SK-N-SH (cell line): ENCODE measurements around the gene IGSF23. TPM values are rescaled to one million over a fixed set of nuclear protein-coding genes. Genes with fewer than 3 reads are reported as not detected.
A peak's percentile ranks its signal among the peaks of the same experiment; 100 is the strongest.

Experiments used
- CTCF ChIA-PET: fragments of 300-600, 350-600 bp; formaldehyde crosslinking; extraction: SDS; loops from one replicate; lab custom pipeline; 2021; lab: Yijun Ruan, JAX
- POLR2A ChIA-PET: fragments of 350-600 bp; sonication (Branson Sonifier 250); formaldehyde crosslinking; extraction: SDS; loops from one replicate; lab custom pipeline; 2020; ENCODE audit warnings: antibody characterized with exemption, inconsistent platforms; lab: Yijun Ruan, JAX
- DNase-seq: peaks from one replicate; pipeline ENCODE4 v3.0.0; 2012
- H2AFZ ChIP-seq: fragments of 200-600 bp; sonication (generic); 2 replicates; pipeline ENCODE4 v1.8.1; 2016; ENCODE audit warnings: antibody characterized with exemption, mild to moderate bottlenecking, low read depth
- H3F3A ChIP-seq: fragments of 200-600 bp; sonication (generic); replicated peaks from 2 replicates; pipeline ENCODE3; 2016; ENCODE audit warnings: antibody characterized with exemption, mild to moderate bottlenecking; ENCODE audit not compliant: insufficient read depth
- H3K27ac ChIP-seq, 2 experiments: fragments of 200-500 bp in 1 of 2; fragments of 200-600 bp in 1 of 2; sonication (Bioruptor generic) in 1 of 2; sonication (generic), shearing (Covaris generic) in 1 of 2; 2 replicates each; pipeline versions ENCODE4 v1.5.1 to v1.6.1; 2014 to 2016; ENCODE audit warnings: low read depth in 2 of 2, inconsistent platforms in 1 of 2, low read length in 1 of 2, mild to moderate bottlenecking in 1 of 2, mixed read lengths in 1 of 2
- H3K27me3 ChIP-seq: fragments of 200-600 bp; sonication (generic), shearing (Covaris generic); 2 replicates; pipeline ENCODE4 v1.6.1; 2016; ENCODE audit warnings: mixed run types; ENCODE audit not compliant: insufficient read depth
- H3K36me3 ChIP-seq, 2 experiments: fragments of 200-500 bp in 1 of 2; fragments of 200-600 bp in 1 of 2; sonication (Bioruptor generic) in 1 of 2; sonication (generic) in 1 of 2; replicated peaks in 1 of 2; 2 replicates each; pipeline versions ENCODE3 to v1.5.1; 2014 to 2016; ENCODE audit warnings: low read length in 1 of 2, mild to moderate bottlenecking in 1 of 2; ENCODE audit not compliant: insufficient read depth in 2 of 2, control insufficient read depth in 1 of 2
- H3K4me1 ChIP-seq, 2 experiments: fragments of 200-500 bp in 1 of 2; fragments of 200-600 bp in 1 of 2; sonication (Bioruptor generic) in 1 of 2; sonication (generic), shearing (Covaris generic) in 1 of 2; 2 replicates each; pipeline versions ENCODE4 v1.5.1 to v1.6.1; 2014 to 2016; ENCODE audit warnings: low read depth in 1 of 2, low read length in 1 of 2, mixed run types in 1 of 2; ENCODE audit not compliant: insufficient read depth in 2 of 2, control insufficient read depth in 1 of 2
- H3K4me2 ChIP-seq: fragments of 200-600 bp; sonication (generic), shearing (Covaris generic); 2 replicates; pipeline ENCODE4 v1.6.1; 2017; ENCODE audit warnings: mixed run types
- H3K4me3 ChIP-seq, 2 experiments: fragments of 200-500 bp in 1 of 2; fragments of 200-600 bp in 1 of 2; sonication (Bioruptor generic) in 1 of 2; sonication (generic), shearing (Covaris generic) in 1 of 2; 2 replicates each; pipeline versions ENCODE4 v1.5.1 to v1.8.1; 2014 to 2016; ENCODE audit warnings: low read depth in 2 of 2, inconsistent platforms in 1 of 2, low read length in 1 of 2, mild to moderate bottlenecking in 1 of 2, mixed read lengths in 1 of 2, moderate library complexity in 1 of 2
- H3K79me2 ChIP-seq: fragments of 200-600 bp; sonication (generic); 2 replicates; pipeline ENCODE4 v1.8.1; 2017; ENCODE audit warnings: mild to moderate bottlenecking; ENCODE audit not compliant: insufficient read depth
- H3K9ac ChIP-seq: fragments of 200-600 bp; sonication (generic); 2 replicates; pipeline ENCODE4 v1.6.1; 2017; ENCODE audit warnings: mixed run types
- H3K9me2 ChIP-seq: fragments of 200-600 bp; sonication (generic); 2 replicates; pipeline ENCODE4 v1.6.1; 2017; ENCODE audit warnings: mixed run types
- H3K9me3 ChIP-seq: fragments of 200-600 bp; sonication (generic); 2 replicates; pipeline ENCODE4 v1.6.1; 2017; ENCODE audit warnings: mixed run types, mild to moderate bottlenecking, moderate library complexity
- H4K20me1 ChIP-seq: fragments of 200-600 bp; sonication (generic); 2 replicates; pipeline ENCODE4 v1.6.1; 2017; ENCODE audit warnings: mild to moderate bottlenecking, mixed run types; ENCODE audit not compliant: insufficient read depth
- EP300 ChIP-seq, 2 experiments: IDR thresholded peaks; 2 replicates each; pipeline versions ENCODE4 v1.4.0 to v1.6.1; 2012; ENCODE audit warnings: borderline replicate concordance in 1 of 2, low read depth in 1 of 2, low read length in 1 of 2
- FOSL2 ChIP-seq: IDR thresholded peaks from 2 replicates; pipeline ENCODE4 v1.4.0; 2012; ENCODE audit warnings: low read depth, mild to moderate bottlenecking, moderate library complexity, borderline replicate concordance
- GABPA ChIP-seq: IDR thresholded peaks from 2 replicates; pipeline ENCODE4 v1.4.0; 2012; ENCODE audit warnings: low read depth, mild to moderate bottlenecking
- GATA2 ChIP-seq: sonication (generic); formaldehyde crosslinking; IDR thresholded peaks from 2 replicates; pipeline ENCODE4 v1.5.0; 2020; ENCODE audit warnings: mild to moderate bottlenecking, missing genetic modification reagents
- MEF2A ChIP-seq: IDR thresholded peaks from 2 replicates; pipeline ENCODE4 v1.4.0; 2012; ENCODE audit warnings: low read depth, borderline replicate concordance
- NFIC ChIP-seq: IDR thresholded peaks from 2 replicates; pipeline ENCODE4 v1.4.0; 2012; ENCODE audit warnings: borderline replicate concordance
- NRF1 ChIP-seq: IDR thresholded peaks from 2 replicates; pipeline ENCODE4 v1.6.1; 2012; ENCODE audit warnings: low read depth, mild to moderate bottlenecking, low read length
- POLR2AphosphoS5 ChIP-seq: IDR thresholded peaks from 2 replicates; pipeline ENCODE4 v1.6.1; 2012; ENCODE audit warnings: low read depth, low read length
- RAD21 ChIP-seq: IDR thresholded peaks from 2 replicates; pipeline ENCODE4 v1.6.1; 2012; ENCODE audit warnings: mild to moderate bottlenecking, low read length
- SIN3A ChIP-seq: IDR thresholded peaks from 2 replicates; pipeline ENCODE4 v1.6.1; 2012; ENCODE audit warnings: low read depth, mild to moderate bottlenecking, low read length, moderate library complexity, borderline replicate concordance
- TAF1 ChIP-seq: IDR thresholded peaks from 2 replicates; pipeline ENCODE4 v1.6.1; 2012; ENCODE audit warnings: low read depth, mild to moderate bottlenecking, low read length, moderate library complexity, borderline replicate concordance
- USF1 ChIP-seq: IDR thresholded peaks from 2 replicates; pipeline ENCODE4 v1.4.0; 2012; ENCODE audit warnings: low read depth, borderline replicate concordance
- USF2 ChIP-seq: fragments of 150-350 bp; IDR thresholded peaks from 2 replicates; pipeline ENCODE4 v1.6.1; 2017; ENCODE audit warnings: antibody characterized with exemption, low read length, low read depth, borderline replicate concordance
- WGBS: methylation state at CpG from one replicate; pipeline ENCODE4 v1.1.6; 2017; ENCODE audit warnings: low lambda C conversion rate; 5-methylcytosine and 5-hydroxymethylcytosine counted together
- polyA plus RNA-seq, 3 experiments: library from polyadenylated mRNA; depleted of rRNA; stranded (reverse); fragments of >200 nt; gene quantifications; 2 replicates each; pipeline ENCODE4 v1.2.3, GENCODE V29; 2012
- TF ChIP-seq, protein P1 (sequence below): IDR thresholded peaks from 2 replicates; pipeline ENCODE4 v1.6.1; 2012; ENCODE audit warnings: mild to moderate bottlenecking, low read depth, low read length, moderate library complexity

The IGSF23 gene
- polyA plus RNA-seq, 1 of the 3 experiments (the other 2 are of a cell fraction), result 0.08 TPM

GRCh38 chr19:44624840-44625354 is 11.5 kb downstream of the IGSF23 start:
- peak overlapping the region in 1 of 2 experiments; percentile 78; a peak in 2 of 4 replicates for H3K27ac ChIP-seq
- WGBS, result 59% methylated on average over 4 of the region's 4 CpGs
- H3K9me2 ChIP-seq, result no peaks in the 10 kb centered on the region
- H3F3A ChIP-seq, result peaks cover 13% of the 10 kb centered on the region
- H3K4me3 ChIP-seq, result no peak overlapping the region
- H3K36me3 ChIP-seq, result no peaks in the 10 kb centered on the region
- 0 out of 4 replicates have a peak, but pooled peaks cover 0 to 11% of the 10 kb centered on the region in 2 experiments for H3K4me1 ChIP-seq
- no peaks in the 10 kb centered on the region for H4K20me1 ChIP-seq
- TF ChIP-seq TAF1, result no peak
- TF ChIP-seq FOSL2, result no peak
- no peak for TF ChIP-seq GABPA
- no peak for TF ChIP-seq SIN3A
- TF ChIP-seq MEF2A, result no peak
- TF ChIP-seq, protein P1, sequence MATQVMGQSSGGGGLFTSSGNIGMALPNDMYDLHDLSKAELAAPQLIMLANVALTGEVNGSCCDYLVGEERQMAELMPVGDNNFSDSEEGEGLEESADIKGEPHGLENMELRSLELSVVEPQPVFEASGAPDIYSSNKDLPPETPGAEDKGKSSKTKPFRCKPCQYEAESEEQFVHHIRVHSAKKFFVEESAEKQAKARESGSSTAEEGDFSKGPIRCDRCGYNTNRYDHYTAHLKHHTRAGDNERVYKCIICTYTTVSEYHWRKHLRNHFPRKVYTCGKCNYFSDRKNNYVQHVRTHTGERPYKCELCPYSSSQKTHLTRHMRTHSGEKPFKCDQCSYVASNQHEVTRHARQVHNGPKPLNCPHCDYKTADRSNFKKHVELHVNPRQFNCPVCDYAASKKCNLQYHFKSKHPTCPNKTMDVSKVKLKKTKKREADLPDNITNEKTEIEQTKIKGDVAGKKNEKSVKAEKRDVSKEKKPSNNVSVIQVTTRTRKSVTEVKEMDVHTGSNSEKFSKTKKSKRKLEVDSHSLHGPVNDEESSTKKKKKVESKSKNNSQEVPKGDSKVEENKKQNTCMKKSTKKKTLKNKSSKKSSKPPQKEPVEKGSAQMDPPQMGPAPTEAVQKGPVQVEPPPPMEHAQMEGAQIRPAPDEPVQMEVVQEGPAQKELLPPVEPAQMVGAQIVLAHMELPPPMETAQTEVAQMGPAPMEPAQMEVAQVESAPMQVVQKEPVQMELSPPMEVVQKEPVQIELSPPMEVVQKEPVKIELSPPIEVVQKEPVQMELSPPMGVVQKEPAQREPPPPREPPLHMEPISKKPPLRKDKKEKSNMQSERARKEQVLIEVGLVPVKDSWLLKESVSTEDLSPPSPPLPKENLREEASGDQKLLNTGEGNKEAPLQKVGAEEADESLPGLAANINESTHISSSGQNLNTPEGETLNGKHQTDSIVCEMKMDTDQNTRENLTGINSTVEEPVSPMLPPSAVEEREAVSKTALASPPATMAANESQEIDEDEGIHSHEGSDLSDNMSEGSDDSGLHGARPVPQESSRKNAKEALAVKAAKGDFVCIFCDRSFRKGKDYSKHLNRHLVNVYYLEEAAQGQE, result no peak
- TF ChIP-seq RAD21, result no peak
- no peak for TF ChIP-seq USF1
- no peak for TF ChIP-seq USF2
- no peak for TF ChIP-seq POLR2AphosphoS5
- no peak for TF ChIP-seq NRF1
- TF ChIP-seq GATA2 (CRISPR knock-in tag), result no peak
- TF ChIP-seq EP300 (IDR thresholded peaks at IDR 0.05; ENCODE audit: borderline replicate concordance in 1 of 2, low read depth in 1 of 2, low read length in 1 of 2), result no peak
- no peak for TF ChIP-seq NFIC
- DNase-seq, result no peak
- POLR2A ChIA-PET, result no interaction called here
- no peak overlapping the region for H3K9ac ChIP-seq
- CTCF ChIA-PET, result interaction anchor here (1.4 to 2.1 kb wide), 2 partner anchors 54 to 147 kb away, joined by 5 read pairs; no protein-coding TSS in a partner anchor
- H3K79me2 ChIP-seq, result no peaks in the 10 kb centered on the region
- H3K4me2 ChIP-seq, result no peak overlapping the region
- H2AFZ ChIP-seq, result no peak overlapping the region
- H3K27me3 ChIP-seq, result no peaks in the 10 kb centered on the region
- H3K9me3 ChIP-seq, result no peaks in the 10 kb centered on the region
